Right lobe of liver (tissue), 4 donors: ENCODE data around the gene KCNC3.

Source experiments
- CTCF ChIP-seq, 4 donors: fragments of 200-600 bp in 3 of 4; fragments of 450-650 bp in 1 of 4; IDR thresholded peaks; one replicate each; pipeline versions ENCODE4 v1.5.1 to v1.8.0; 2016 to 2022; ENCODE audit warnings: antibody characterized with exemption in 4 of 4, mild to moderate bottlenecking in 2 of 4
- POLR2A ChIP-seq: fragments of 450-650 bp; IDR thresholded peaks from one replicate; pipeline ENCODE4 v1.6.1; 2017; ENCODE audit warnings: antibody characterized with exemption, mild to moderate bottlenecking
- donor health status: DM: no; HTN: no; CAD: no.
- donor health status: DM: no; HTN: no; CAD: no.
- donor health status: DM: no; HTN: yes; CAD: no.

DNA sequence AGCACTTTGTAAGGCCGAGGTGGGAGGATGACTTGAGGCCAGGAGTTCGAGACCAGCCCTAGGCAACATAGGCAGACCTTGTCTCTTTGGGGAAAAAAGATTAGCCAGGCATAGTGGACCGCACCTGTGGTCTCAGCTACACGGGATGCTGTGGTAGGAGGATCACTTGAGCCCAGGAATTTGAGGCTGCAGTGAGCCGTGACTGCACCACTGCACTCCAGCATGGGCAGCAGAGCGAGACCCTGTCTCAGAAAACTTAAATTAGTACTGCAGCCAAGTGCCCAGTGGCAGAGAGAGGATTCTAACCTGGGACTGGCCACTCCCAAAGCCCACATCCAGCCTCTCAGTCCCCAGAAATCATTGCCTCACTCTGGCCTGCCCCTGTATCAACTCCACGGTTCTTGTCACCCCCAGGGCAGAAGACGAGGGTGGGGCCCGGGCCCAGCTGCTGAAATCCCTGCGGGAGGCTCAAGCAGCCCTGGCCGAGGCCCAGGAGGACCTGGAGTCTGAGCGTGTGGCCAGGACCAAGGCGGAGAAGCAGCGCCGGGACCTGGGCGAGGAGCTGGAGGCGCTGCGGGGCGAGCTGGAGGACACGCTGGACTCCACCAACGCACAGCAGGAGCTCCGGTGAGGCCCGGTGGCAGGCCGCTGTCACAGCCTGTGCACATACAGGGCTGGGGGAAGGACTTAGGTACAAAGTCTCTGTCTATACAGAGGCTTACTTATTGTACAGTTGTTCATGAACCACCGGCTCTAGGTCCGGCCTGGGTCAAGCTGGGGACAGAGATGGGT is 53.4 kb downstream of the KCNC3 start:
- TF ChIP-seq CTCF (IDR thresholded peaks at IDR 0.05) (no peak), POLR2A (no peak)
